Measurements from ENCODE around the gene NPR2. TPM values are rescaled to one million over a fixed set of nuclear protein-coding genes. Genes with fewer than 3 reads are reported as not detected.
A peak's percentile ranks its signal among the peaks of the same experiment; 100 is the strongest.

NPR2 gene
- total RNA-seq, 4 donors from 2014 or later: 12.7 to 39.3 (median 34.5) TPM

DNA sequence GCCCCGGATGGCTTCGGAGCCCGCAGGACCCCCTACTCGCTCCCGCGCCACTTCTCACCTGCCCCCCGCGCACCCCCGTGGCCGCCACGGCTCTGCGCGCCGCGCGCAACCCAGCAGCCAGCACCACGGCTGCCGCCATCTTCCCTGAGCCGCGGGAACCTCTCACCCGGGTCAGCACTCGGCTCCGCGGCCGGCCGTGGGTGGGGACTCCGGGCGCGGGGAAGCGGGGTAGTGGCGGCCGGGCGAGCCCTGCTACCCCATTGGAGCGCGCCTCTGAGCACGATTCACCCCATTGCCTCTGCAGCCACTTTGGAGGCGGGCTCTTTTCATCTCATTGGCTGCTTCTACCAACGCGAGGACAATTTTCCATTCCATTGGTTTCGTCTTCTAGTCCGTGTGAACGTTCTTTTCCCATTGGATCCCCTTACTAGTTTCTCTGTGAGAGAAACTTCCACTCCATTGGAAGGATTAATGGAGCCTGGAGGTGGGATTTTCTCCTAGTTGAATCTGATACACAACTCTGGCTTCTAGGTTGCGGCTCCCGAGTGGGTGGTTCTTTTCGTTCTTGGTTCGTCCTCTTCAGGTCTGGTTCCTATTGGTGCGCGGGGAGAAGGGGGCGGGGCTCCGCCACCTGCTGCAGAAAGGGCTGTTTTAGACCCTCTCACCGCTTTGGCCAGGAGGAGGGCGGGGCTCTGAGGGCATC, 23.6 kb downstream of the NPR2 start, which contains the start of gene HINT2:
HINT2 (minus strand) TSS at position 202 of the 703 bp plus-strand sequence; CDS start at position 139, 63 bp downstream.
- peaks cover 0 to 5% of the 10 kb centered on the region in 2 donors for H3K36me3 ChIP-seq
- H3K27ac ChIP-seq: peak within 1 kb of the TSS; percentile 94 to 98 (median 98)
- TF ChIP-seq, protein P1, sequence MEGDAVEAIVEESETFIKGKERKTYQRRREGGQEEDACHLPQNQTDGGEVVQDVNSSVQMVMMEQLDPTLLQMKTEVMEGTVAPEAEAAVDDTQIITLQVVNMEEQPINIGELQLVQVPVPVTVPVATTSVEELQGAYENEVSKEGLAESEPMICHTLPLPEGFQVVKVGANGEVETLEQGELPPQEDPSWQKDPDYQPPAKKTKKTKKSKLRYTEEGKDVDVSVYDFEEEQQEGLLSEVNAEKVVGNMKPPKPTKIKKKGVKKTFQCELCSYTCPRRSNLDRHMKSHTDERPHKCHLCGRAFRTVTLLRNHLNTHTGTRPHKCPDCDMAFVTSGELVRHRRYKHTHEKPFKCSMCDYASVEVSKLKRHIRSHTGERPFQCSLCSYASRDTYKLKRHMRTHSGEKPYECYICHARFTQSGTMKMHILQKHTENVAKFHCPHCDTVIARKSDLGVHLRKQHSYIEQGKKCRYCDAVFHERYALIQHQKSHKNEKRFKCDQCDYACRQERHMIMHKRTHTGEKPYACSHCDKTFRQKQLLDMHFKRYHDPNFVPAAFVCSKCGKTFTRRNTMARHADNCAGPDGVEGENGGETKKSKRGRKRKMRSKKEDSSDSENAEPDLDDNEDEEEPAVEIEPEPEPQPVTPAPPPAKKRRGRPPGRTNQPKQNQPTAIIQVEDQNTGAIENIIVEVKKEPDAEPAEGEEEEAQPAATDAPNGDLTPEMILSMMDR (IDR thresholded peaks at IDR 0.05): peak in 1 of 4 experiments; percentile 2
- no peak for TF ChIP-seq EP300 (IDR thresholded peaks at IDR 0.05)
- TF ChIP-seq POLR2AphosphoS5 (IDR thresholded peaks at IDR 0.05): peak; percentile 91
- peak; percentile 94 to 96 for TF ChIP-seq POLR2A (IDR thresholded peaks at IDR 0.05)
- 0% methylated on average over 2 to 9 of the region's 52 CpGs for WGBS, 2 donors (ENCODE audit: low coverage in 1 of 2)
- no peaks in the 10 kb centered on the region for H3K27me3 ChIP-seq
- peak within 1 kb of the TSS; percentile 76 to 94 for H3K4me3 ChIP-seq
- ATAC-seq: peak; percentile 94
- no peaks in the 10 kb centered on the region for H3K9me3 ChIP-seq
- peaks cover 0 to 47% (median 22%) of the 10 kb centered on the region in 3 donors for H3K4me1 ChIP-seq

DNA sequence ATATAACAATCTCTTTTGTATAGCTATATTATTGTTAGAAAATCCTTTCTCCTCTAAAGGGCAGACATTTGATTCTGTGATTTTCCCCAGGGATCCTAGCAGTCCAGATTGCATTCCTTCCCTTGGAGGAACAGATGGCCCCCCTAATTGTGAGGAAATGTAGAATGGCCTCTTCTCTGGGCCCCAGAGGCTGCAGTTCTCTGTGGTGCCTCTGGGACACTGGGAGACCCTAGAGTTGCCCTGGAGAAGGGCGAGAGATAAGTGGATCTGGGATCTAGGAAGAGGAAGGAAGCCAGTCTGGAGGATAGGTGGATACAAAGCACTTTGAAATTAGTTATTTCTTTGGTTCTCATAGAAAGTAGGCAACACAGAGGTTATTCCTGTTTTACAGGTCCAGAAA, 25.3 kb downstream of the NPR2 start:
- WGBS, 2 donors (ENCODE audit: low coverage in 1 of 2): 69 to 80% methylated on average over 1 of the region's 1 CpG
- Histone ChIP-seq H3K9me3 (no peaks in the 10 kb centered on the region), H3K4me3 (no peak overlapping the region), H3K4me1 (peaks cover 0 to 31% (median 13%) of the 10 kb centered on the region in 3 donors), H3K27me3 (no peaks in the 10 kb centered on the region), H3K36me3 (no peaks in the 10 kb centered on the region), H3K27ac (no peak overlapping the region)
- no peak for TF ChIP-seq POLR2AphosphoS5 (IDR thresholded peaks at IDR 0.05)
- TF ChIP-seq, protein P1 (IDR thresholded peaks at IDR 0.05): no peak
- no peak for TF ChIP-seq EP300 (IDR thresholded peaks at IDR 0.05)
- no peak for TF ChIP-seq POLR2A (IDR thresholded peaks at IDR 0.05)
- no peak for ATAC-seq

DNA sequence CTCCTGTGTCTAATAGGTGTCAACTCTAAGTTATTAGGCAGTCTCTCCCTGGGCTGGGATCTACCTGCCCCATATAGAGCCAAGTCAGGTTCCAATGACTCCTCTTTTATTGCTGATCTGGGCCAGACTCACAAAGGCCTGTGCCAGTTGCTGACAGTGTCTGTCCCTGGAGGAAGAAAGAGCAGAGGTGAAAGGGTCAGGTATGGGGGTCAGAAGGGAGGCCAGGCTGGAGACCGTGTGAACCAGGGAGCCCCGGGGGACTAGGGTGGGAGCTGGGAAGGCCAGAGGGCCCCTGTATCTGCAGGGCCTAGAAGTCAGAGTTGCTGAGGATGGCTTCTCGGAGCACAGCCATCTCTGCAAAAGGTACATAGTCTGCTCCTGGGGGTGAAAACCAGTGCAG, 26.9 kb downstream of the NPR2 start:
- no peak for ATAC-seq
- Histone ChIP-seq H3K27ac (no peak overlapping the region), H3K27me3 (no peaks in the 10 kb centered on the region), H3K4me1 (peaks cover 0 to 17% (median 9%) of the 10 kb centered on the region in 3 donors), H3K36me3 (no peaks in the 10 kb centered on the region), H3K9me3 (no peaks in the 10 kb centered on the region), H3K4me3 (no peak overlapping the region)
- WGBS, 2 donors (ENCODE audit: low coverage in 1 of 2): 75% methylated on average over 2 of the region's 3 CpGs; no CpG with 5 or more reads in 1 of the 2 donors
- TF ChIP-seq POLR2AphosphoS5 (IDR thresholded peaks at IDR 0.05): no peak
- no peak for TF ChIP-seq EP300 (IDR thresholded peaks at IDR 0.05)
- TF ChIP-seq, protein P1 (IDR thresholded peaks at IDR 0.05): no peak
- no peak for TF ChIP-seq POLR2A (IDR thresholded peaks at IDR 0.05)

DNA sequence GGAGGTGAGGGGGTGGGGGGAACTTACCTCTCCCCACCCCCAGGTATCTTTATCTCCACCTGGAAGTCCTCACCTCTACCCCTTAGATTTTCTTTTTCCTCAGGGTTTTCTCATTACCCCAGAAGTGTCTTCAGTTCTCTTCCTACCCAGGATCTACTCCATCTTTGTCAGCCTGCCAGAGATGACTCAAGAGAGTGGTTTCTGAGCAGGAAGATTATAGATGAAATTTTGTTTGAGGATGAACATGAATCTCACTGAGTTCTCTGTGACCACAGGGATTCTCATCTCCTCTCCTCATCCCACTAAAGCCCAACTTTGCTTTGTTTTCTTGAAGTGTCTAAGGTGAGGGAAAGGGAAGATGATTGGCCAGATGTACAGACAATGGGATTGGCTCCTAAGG, 28.7 kb downstream of the NPR2 start:
- TF ChIP-seq POLR2AphosphoS5 (IDR thresholded peaks at IDR 0.05): no peak
- no peak for TF ChIP-seq EP300 (IDR thresholded peaks at IDR 0.05)
- TF ChIP-seq, protein P1 (IDR thresholded peaks at IDR 0.05): no peak
- TF ChIP-seq POLR2A (IDR thresholded peaks at IDR 0.05): no peak
- H3K4me3 ChIP-seq: no peak overlapping the region
- peaks cover 0 to 6% (median 0%) of the 10 kb centered on the region in 3 donors for H3K4me1 ChIP-seq
- H3K27ac ChIP-seq: no peak overlapping the region
- no peaks in the 10 kb centered on the region for H3K36me3 ChIP-seq
- ATAC-seq: no peak
- no peaks in the 10 kb centered on the region for H3K27me3 ChIP-seq
- no peaks in the 10 kb centered on the region for H3K9me3 ChIP-seq

DNA sequence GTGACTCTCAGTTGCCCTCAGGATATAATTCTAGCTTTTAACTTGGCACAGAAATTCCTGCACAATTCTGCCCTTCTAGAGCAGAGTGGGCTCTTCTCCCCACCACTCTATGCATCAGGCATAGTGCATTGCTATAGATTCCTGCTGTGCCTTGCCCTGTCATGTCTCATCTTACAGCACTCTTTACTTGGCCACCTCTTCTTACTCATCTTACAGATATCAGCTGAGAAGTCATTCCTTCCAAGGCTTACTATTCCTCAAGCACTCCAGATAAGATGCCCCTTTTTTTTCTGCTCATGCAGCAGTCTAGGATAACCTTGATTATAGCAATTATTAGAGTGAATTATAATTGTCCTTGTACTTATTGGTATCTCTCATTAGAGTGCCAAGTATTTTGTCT, 31.5 kb downstream of the NPR2 start:
- Histone ChIP-seq H3K4me3 (no peak overlapping the region), H3K9me3 (no peaks in the 10 kb centered on the region), H3K4me1 (peaks cover 0 to 14% (median 0%) of the 10 kb centered on the region in 3 donors), H3K27ac (no peak overlapping the region), H3K36me3 (no peaks in the 10 kb centered on the region), H3K27me3 (no peaks in the 10 kb centered on the region)
- TF ChIP-seq, protein P1 (IDR thresholded peaks at IDR 0.05): no peak
- TF ChIP-seq POLR2AphosphoS5 (IDR thresholded peaks at IDR 0.05) (no peak), POLR2A (IDR thresholded peaks at IDR 0.05) (no peak), EP300 (IDR thresholded peaks at IDR 0.05) (no peak)
- no peak for ATAC-seq
